Large intestine (tissue), 3 donors: ENCODE results near the gene HNRNPA0. TPM values are rescaled to one million over a fixed set of nuclear protein-coding genes. Genes with fewer than 3 reads are reported as not detected.
"Not testable (repeated sequence)": the region's sequence is repeated elsewhere in the genome, so short reads cannot be mapped to it uniquely, and the experiment has no call there.

Source experiments
- DNase-seq, 2 donors: peaks; one replicate each; pipeline versions ENCODE4 v3.0.0 to v3.0.0-alpha.2; 2013
- H3K27ac ChIP-seq: one replicate; pipeline ENCODE4 v1.5.1; 2013; ENCODE audit warnings: low read length
- H3K27me3 ChIP-seq: 2 replicates; pipeline ENCODE4 v1.6.1; 2013; ENCODE audit warnings: low read length; ENCODE audit not compliant: control insufficient read depth, insufficient read depth
- H3K36me3 ChIP-seq: 2 replicates; pipeline ENCODE4 v1.6.1; 2013; ENCODE audit warnings: low read length; ENCODE audit not compliant: control insufficient read depth, insufficient read depth
- H3K4me1 ChIP-seq: one replicate; pipeline ENCODE4 v1.6.1; 2013; ENCODE audit warnings: low read length; ENCODE audit not compliant: control insufficient read depth, insufficient read depth
- H3K4me3 ChIP-seq: one replicate; pipeline ENCODE4 v1.5.1; 2013; ENCODE audit warnings: low read length
- H3K9me3 ChIP-seq: one replicate; pipeline ENCODE4 v1.6.1; 2013; ENCODE audit warnings: mild to moderate bottlenecking, low read depth, low read length, moderate library complexity; ENCODE audit not compliant: control insufficient read depth
- WGBS: methylation state at CpG from one replicate; pipeline ENCODE4 v1.1.5; 2013; ENCODE audit warnings: low lambda C conversion rate; ENCODE audit not compliant: insufficient coverage; 5-methylcytosine and 5-hydroxymethylcytosine counted together
- polyA plus RNA-seq: library from polyadenylated mRNA; unstranded; fragments of 120-200 nt; gene quantifications from one replicate; pipeline ENCODE4 v1.2.1, GENCODE V29; 2013

HNRNPA0 gene
- polyA plus RNA-seq, 1 donor = 42.6 TPM

- H3K36me3 ChIP-seq, DNase-seq, H3K4me1 ChIP-seq, H3K27ac ChIP-seq, H3K4me3 ChIP-seq, H3K27me3 ChIP-seq, H3K9me3 ChIP-seq: not testable (repeated sequence)
- WGBS = no CpG with 5 or more reads among the region's 2 CpGs
Observed at GRCh38 chr5:137788560-137788959, 34.4 kb upstream of the HNRNPA0 start.

DNA sequence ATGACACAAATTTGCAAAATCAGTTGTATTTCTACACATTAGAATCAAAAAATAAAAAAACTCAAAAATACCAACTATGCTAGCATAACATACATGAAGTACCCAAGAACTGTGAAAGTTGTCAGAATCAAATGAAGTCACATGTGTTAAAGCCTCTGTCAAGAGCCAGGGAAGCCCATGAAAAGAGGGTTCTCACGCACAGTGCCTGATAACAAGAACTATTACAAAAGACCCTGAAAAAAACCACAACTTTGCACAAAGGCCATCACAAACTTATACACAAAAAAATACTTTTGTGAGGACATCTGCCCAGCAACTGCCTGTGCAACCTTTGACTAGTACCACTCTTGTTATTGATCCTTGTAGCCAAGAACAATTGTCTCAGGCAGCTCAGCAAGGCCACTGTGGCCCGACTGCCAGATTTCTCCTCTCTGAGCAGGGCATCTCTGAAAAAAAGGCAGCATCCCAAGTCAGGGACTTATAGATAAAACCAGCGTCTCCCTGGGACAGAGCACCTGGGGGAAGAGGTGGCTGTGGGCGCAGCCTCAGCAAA, 28.9 kb upstream of the HNRNPA0 start:
- no CpG with 5 or more reads among the region's 4 CpGs for WGBS
- H3K27ac ChIP-seq = no peak overlapping the region
- no peaks in the 10 kb centered on the region for H3K9me3 ChIP-seq
- no peaks in the 10 kb centered on the region for H3K4me1 ChIP-seq
- DNase-seq = no peak
- H3K36me3 ChIP-seq = no peaks in the 10 kb centered on the region
- H3K4me3 ChIP-seq = no peak overlapping the region
- H3K27me3 ChIP-seq = no peaks in the 10 kb centered on the region

GRCh38 chr5:137782055-137782454, 27.9 kb upstream of the HNRNPA0 start:
- Histone ChIP-seq H3K4me1 (no peaks in the 10 kb centered on the region), H3K27ac (no peak overlapping the region), H3K27me3 (no peaks in the 10 kb centered on the region), H3K4me3 (no peak overlapping the region), H3K9me3 (no peaks in the 10 kb centered on the region), H3K36me3 (no peaks in the 10 kb centered on the region)
- WGBS = 100% methylated on average over 1 of the region's 2 CpGs
- no peak for DNase-seq

DNA sequence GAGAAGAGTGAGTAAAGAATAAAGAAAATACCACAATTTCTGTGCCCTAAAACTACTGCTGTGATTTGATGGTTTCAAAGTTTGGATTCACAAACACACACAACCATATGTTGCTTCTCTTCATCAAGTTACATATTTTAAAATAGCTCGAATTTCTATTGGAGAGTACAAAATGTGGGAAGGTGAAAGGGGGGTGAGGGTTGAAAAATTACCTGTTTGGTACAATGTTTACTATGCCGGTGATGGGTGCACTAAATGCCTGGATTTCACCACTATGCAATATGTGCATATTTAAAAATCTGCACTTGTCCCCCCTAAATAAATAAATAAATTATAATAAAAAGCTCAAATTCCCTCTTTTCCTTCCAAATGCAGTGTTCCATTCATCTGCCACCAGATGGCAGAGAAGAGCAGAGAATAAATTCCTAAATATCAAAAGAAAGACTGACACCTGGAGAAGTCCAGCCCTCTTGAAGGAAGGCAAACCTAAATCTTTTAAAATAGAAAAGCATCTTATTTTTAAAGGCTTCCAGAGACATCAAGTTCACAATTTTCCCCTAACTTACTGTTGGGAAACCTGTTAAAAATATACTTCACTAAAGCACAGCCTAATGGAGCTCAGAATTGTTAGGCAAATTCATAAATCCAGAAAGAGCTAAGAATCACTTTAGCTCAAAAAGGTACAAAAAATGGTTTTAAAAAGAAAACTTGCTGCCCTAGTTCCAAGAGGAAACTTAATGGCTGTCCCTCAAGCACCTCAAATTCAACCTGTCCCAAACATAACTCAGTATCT, 24.8 kb upstream of the HNRNPA0 start:
- WGBS = no CpG with 5 or more reads among the region's 2 CpGs
- Histone ChIP-seq H3K4me1 (no peaks in the 10 kb centered on the region), H3K4me3 (no peak overlapping the region), H3K9me3 (no peaks in the 10 kb centered on the region), H3K27ac (no peak overlapping the region), H3K27me3 (no peaks in the 10 kb centered on the region), H3K36me3 (no peaks in the 10 kb centered on the region)
- peak; percentile 12 to 16 for DNase-seq

DNA sequence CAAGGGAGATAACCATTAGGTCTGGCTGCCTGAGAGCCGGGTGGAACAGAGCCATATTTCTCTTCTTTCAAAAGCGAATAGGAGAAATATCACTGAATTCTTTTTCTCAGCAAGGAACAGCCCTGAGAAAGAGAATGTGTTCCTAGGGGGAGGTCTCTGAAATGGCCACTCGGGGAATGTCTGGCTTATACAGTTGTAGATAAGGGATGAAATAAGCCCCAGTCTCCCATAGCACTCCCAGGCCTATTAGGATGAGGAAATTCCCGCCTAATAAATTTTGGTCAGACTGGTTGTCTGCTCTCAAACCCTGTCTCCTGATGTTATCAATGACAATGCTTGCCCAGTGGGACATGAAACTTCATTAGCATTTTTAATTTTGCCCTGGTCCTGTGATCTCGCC, 13.8 kb upstream of the HNRNPA0 start:
- not testable (repeated sequence) for H3K27ac ChIP-seq, H3K36me3 ChIP-seq, H3K4me3 ChIP-seq, DNase-seq, H3K9me3 ChIP-seq, H3K27me3 ChIP-seq, H3K4me1 ChIP-seq
- 100% methylated on average over 3 of the region's 5 CpGs for WGBS

DNA sequence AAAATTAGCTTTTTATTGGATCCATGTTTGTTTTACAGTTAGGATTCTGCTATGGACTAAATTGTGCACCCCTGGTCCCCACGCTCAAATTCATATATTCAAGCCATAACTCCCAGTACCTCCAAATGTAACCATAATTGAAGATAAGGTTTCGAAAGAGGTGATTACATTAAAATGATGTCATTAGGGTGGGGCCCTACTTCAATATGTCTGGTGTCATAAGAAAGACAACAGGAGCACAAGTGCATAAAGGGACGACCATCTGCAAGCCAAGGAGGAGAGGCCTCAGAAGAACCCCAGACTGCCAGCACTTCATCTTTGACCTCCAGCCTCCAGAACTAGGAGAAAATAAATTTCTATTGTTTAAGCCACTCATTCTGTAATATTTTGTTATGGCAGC, 7.4 kb upstream of the HNRNPA0 start:
- Histone ChIP-seq H3K27ac (no peak overlapping the region), H3K27me3 (no peaks in the 10 kb centered on the region), H3K36me3 (no peaks in the 10 kb centered on the region), H3K9me3 (peaks cover 1% of the 10 kb centered on the region), H3K4me3 (no peak overlapping the region), H3K4me1 (no peaks in the 10 kb centered on the region)
- WGBS = no CpG with 5 or more reads among the region's 3 CpGs
- DNase-seq = no peak

DNA sequence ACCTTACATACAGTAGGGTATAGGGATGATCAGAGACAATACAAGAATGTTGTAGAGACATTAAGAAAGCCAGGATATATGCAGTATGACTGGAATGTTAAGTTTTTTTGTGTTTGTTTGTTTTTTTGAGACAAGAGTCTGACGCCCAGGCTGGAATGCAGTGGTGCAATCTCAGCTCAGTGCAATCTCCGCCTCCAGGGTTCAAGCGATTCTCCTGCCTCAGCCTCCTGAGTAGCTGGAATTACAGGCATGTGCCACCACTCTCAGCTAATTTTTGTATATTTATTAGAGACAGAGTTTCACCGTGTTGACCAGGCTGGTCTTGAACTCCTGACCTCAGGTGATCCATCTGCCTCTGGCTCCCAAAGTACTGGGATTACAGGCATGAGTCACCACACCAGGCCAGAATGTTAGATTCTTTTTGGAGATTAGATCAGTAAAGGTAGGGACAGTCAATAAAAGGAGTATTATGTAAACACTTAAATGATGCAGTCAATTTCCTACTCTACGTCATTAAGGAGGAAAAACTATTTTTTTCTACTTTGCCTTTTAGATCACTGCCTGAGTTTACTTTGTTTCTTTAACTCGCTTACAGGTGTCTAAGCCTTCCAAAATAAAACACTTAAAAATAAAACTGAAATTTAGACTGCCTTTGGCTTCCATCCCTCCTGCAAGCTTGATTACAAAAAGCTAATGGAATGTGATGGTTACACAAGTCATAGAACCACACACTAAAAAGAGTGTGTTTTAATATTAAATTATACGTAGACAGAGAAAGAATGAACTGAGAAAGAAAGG, 6.8 kb upstream of the HNRNPA0 start:
- Histone ChIP-seq H3K36me3 (no peaks in the 10 kb centered on the region), H3K9me3 (no peaks in the 10 kb centered on the region), H3K27me3 (no peaks in the 10 kb centered on the region), H3K4me1 (no peaks in the 10 kb centered on the region), H3K27ac (no peak overlapping the region), H3K4me3 (no peak overlapping the region)
- no peak for DNase-seq
- 80% methylated on average over 1 of the region's 7 CpGs for WGBS

- Histone ChIP-seq H3K27ac (no peak overlapping the region), H3K36me3 (no peaks in the 10 kb centered on the region), H3K4me3 (no peak overlapping the region), H3K9me3 (no peaks in the 10 kb centered on the region), H3K4me1 (peaks cover under 1% of the 10 kb centered on the region), H3K27me3 (no peaks in the 10 kb centered on the region)
- DNase-seq = no peak
- no CpG with 5 or more reads among the region's 4 CpGs for WGBS
Observed at GRCh38 chr5:137760294-137760693, 6.1 kb upstream of the HNRNPA0 start.

- peaks cover 4% of the 10 kb centered on the region for H3K4me1 ChIP-seq
- no peaks in the 10 kb centered on the region for H3K36me3 ChIP-seq
- WGBS = 20% methylated on average over 1 of the region's 6 CpGs
Observed at GRCh38 chr5:137758715-137759306, 4.6 kb upstream of the HNRNPA0 start.

DNA sequence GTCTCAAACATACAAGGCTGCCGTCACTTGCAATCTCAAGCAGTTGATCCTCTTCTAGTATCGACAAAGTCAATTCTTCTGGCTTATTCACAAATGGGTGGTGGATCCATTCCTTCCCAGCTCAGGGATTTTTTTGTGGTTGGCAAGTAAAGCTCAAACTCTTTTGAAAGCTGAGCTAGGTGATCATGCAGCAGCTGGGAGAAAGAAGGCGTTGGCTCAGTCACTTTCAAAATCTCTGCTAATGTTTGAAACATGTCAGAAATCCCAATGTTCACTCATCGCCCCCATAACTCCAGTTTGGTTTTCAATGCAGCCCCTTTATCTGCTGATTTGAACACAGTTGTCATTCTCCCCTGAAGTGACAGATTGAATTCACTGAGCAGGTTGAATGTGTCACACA, 4.0 kb upstream of the HNRNPA0 start:
- no peak overlapping the region for H3K4me3 ChIP-seq
- no peak for DNase-seq
- no peak overlapping the region for H3K27ac ChIP-seq
- WGBS = no CpG with 5 or more reads among the region's 4 CpGs
- no peaks in the 10 kb centered on the region for H3K9me3 ChIP-seq
- no peaks in the 10 kb centered on the region for H3K36me3 ChIP-seq
- H3K4me1 ChIP-seq = peaks cover 4% of the 10 kb centered on the region
- no peaks in the 10 kb centered on the region for H3K27me3 ChIP-seq

More at GRCh38 chr5:137758715-137759306, 4.6 kb upstream of the HNRNPA0 start:
- no peak overlapping the region for H3K27ac ChIP-seq
- no peak overlapping the region for H3K4me3 ChIP-seq
- DNase-seq = no peak
- H3K9me3 ChIP-seq = no peaks in the 10 kb centered on the region
- H3K27me3 ChIP-seq = no peaks in the 10 kb centered on the region
